Smooth muscle cell (in vitro differentiated cells): Measurements from ENCODE around the gene CDK7. TPM values are rescaled to one million over a fixed set of nuclear protein-coding genes. Genes with fewer than 3 reads are reported as not detected.

Experiments
- DNase-seq: peaks from one replicate; lab custom pipeline; 2025; ENCODE audit not compliant: unreplicated experiment; lab: John Stamatoyannopoulos, UW
- H2AFZ ChIP-seq: fragments of 200-600 bp; sonication (generic); 2 replicates; pipeline ENCODE4 v1.6.0; 2016; ENCODE audit warnings: antibody characterized with exemption, low read depth, mild to moderate bottlenecking
- H3F3A ChIP-seq: fragments of 200-600 bp; sonication (generic); 2 replicates; pipeline ENCODE4 v1.6.0; 2017; ENCODE audit warnings: antibody characterized with exemption, low read depth
- H3K27ac ChIP-seq: fragments of 200-600 bp; sonication (generic); 2 replicates; pipeline ENCODE4 v1.5.1; 2016; ENCODE audit warnings: low read depth, mild to moderate bottlenecking
- H3K27me3 ChIP-seq: fragments of 200-600 bp; sonication (generic); 2 replicates; pipeline ENCODE4 v1.6.1; 2016; ENCODE audit warnings: low read depth, mild to moderate bottlenecking
- H3K36me3 ChIP-seq: fragments of 200-600 bp; sonication (generic); 2 replicates; pipeline ENCODE4 v1.5.1; 2016; ENCODE audit warnings: low read depth
- H3K4me1 ChIP-seq: fragments of 200-600 bp; sonication (generic); 2 replicates; pipeline ENCODE4 v1.5.1; 2016; ENCODE audit warnings: low read depth
- H3K4me2 ChIP-seq: fragments of 200-600 bp; sonication (generic); 2 replicates; pipeline ENCODE4 v1.6.0; 2016; ENCODE audit warnings: mild to moderate bottlenecking
- H3K4me3 ChIP-seq: fragments of 200-600 bp; sonication (generic); 2 replicates; pipeline ENCODE4 v1.5.1; 2016; ENCODE audit warnings: mild to moderate bottlenecking
- H3K79me2 ChIP-seq: fragments of 200-600 bp; sonication (generic); 2 replicates; pipeline ENCODE4 v1.6.0; 2016; ENCODE audit warnings: low read depth, mild to moderate bottlenecking
- H3K9ac ChIP-seq: fragments of 200-600 bp; sonication (generic); 2 replicates; pipeline ENCODE4 v1.6.0; 2016; ENCODE audit warnings: low read depth
- H3K9me3 ChIP-seq: fragments of 200-600 bp; sonication (generic); replicated peaks from 2 replicates; pipeline ENCODE4 v1.5.1; 2016; ENCODE audit warnings: low read depth
- H4K20me1 ChIP-seq: fragments of 200-600 bp; sonication (generic); 2 replicates; pipeline ENCODE4 v1.6.0; 2016; ENCODE audit warnings: low read depth
- CTCF ChIP-seq: fragments of 200-600 bp; sonication (generic); IDR thresholded peaks from 2 replicates; pipeline ENCODE4 v1.5.1; 2017; ENCODE audit warnings: borderline replicate concordance, mild to moderate bottlenecking, antibody characterized with exemption; ENCODE audit not compliant: insufficient read depth, poor library complexity, severe bottlenecking
- WGBS: methylation state at CpG from one replicate; pipeline ENCODE4 v1.1.7; 2016; ENCODE audit warnings: low lambda C conversion rate; 5-methylcytosine and 5-hydroxymethylcytosine counted together
- polyA plus RNA-seq: library from polyadenylated mRNA; unstranded; fragments of >200 nt; fragmentation: Nextera tagmentation; extraction: Ambion mirVana; gene quantifications from 2 replicates; pipeline ENCODE4 v1.2.1, GENCODE V29; 2016
- total RNA-seq: library from RNA; depleted of rRNA; stranded (reverse); fragments of >200 nt; gene quantifications from 2 replicates; pipeline ENCODE4 v1.2.3, GENCODE V29; 2014

CDK7 gene
- total and polyA plus RNA-seq, 2 experiments from 2014 or later, result 43.4 to 47.2 TPM

GRCh38 chr5:69271376-69271775 lies 36.7 kb downstream of the CDK7 start:
- no peaks in the 10 kb centered on the region for H3K9me3 ChIP-seq
- peaks cover 4% of the 10 kb centered on the region for H3F3A ChIP-seq
- no peak overlapping the region for H3K9ac ChIP-seq
- no peak overlapping the region for H3K4me2 ChIP-seq
- H2AFZ ChIP-seq, result no peak overlapping the region
- no peaks in the 10 kb centered on the region for H3K4me1 ChIP-seq
- H3K27me3 ChIP-seq, result no peaks in the 10 kb centered on the region
- peaks cover 13% of the 10 kb centered on the region for H3K36me3 ChIP-seq
- no peak for DNase-seq
- TF ChIP-seq CTCF, result no peak
- no peak overlapping the region for H3K27ac ChIP-seq
- no peaks in the 10 kb centered on the region for H3K79me2 ChIP-seq
- H4K20me1 ChIP-seq, result no peaks in the 10 kb centered on the region
- WGBS, result 82% methylated on average over 4 of the region's 4 CpGs
- H3K4me3 ChIP-seq, result no peak overlapping the region

GRCh38 chr5:69275563-69275962 lies 40.9 kb downstream of the CDK7 start:
- TF ChIP-seq CTCF, result no peak
- Histone ChIP-seq H3K9me3 (no peaks in the 10 kb centered on the region), H3K36me3 (peaks cover under 1% of the 10 kb centered on the region), H3K79me2 (no peaks in the 10 kb centered on the region), H3K27me3 (no peaks in the 10 kb centered on the region), H4K20me1 (no peaks in the 10 kb centered on the region), H3K9ac (no peak overlapping the region), H3K4me2 (no peak overlapping the region), H3K4me3 (no peak overlapping the region), H3K4me1 (no peaks in the 10 kb centered on the region), H3F3A (no peaks in the 10 kb centered on the region), H2AFZ (no peak overlapping the region), H3K27ac (no peak overlapping the region)
- no peak for DNase-seq
- 98% methylated on average over 7 of the region's 7 CpGs for WGBS

GRCh38 chr5:69276422-69277174 lies 41.9 kb downstream of the CDK7 start:
- H3K36me3 ChIP-seq, result no peaks in the 10 kb centered on the region

More at GRCh38 chr5:69276422-69277174, 41.9 kb downstream of the CDK7 start:
- H3K27me3 ChIP-seq, result no peaks in the 10 kb centered on the region
- TF ChIP-seq CTCF, result no peak
- no peak overlapping the region for H2AFZ ChIP-seq
- no peaks in the 10 kb centered on the region for H3K79me2 ChIP-seq
- no peaks in the 10 kb centered on the region for H3F3A ChIP-seq
- no peak overlapping the region for H3K4me3 ChIP-seq
- no peak overlapping the region for H3K9ac ChIP-seq
- DNase-seq, result no peak
- H3K9me3 ChIP-seq, result no peaks in the 10 kb centered on the region
- no peaks in the 10 kb centered on the region for H3K4me1 ChIP-seq
- H4K20me1 ChIP-seq, result no peaks in the 10 kb centered on the region
- peak overlapping the region; percentile 64 for H3K27ac ChIP-seq
- H3K4me2 ChIP-seq, result no peak overlapping the region
- 84% methylated on average over 5 of the region's 5 CpGs for WGBS
